Stromal cell of bone marrow (primary cell): ENCODE data around the gene PRPSAP1.
"Not testable (repeated sequence)": the region's sequence is repeated elsewhere in the genome, so short reads cannot be mapped to it uniquely, and the experiment has no call there.

Source experiments
- DNase-seq: peaks from one replicate; pipeline ENCODE4 v3.0.0-alpha.2; 2012; ENCODE audit warnings: low read depth

PRPSAP1 gene

DNA sequence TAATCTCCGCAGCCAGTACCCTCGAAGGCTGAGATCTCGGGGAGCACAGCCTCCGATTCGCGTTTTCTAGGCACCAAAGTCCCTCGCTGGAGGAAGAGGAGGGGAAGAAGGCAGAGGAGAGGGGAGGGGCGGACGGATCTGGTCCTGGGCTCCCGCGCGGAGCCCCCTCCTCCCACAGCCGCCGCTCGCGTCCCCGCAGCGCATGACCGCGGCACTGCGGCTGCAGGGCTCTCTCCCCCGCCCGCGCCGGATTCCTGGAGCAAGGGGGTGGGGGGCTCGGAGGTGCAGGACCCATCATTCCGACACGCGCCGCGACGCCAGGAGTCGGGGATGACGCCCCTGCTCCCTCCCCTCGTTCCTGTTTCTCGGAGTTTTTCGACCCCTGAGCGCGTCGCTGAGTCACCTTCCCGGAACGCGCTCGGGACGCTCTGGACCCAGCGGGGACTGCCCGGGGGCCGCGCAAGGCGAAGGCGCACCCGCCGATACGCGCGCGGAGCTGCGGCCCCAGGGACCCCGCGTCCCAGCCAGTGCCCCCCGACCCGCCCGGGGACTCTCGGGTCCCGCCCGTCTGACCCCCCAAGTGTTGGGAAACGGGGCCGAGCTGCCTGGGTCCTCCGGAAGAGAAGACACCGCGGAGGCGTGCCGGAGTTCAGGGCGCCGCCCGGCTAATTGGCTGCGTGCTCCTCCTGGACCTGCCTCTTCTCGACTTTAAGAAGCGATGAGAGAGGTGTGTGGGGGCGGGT, 29.3 kb upstream of the PRPSAP1 start:
- no peak for DNase-seq

DNA sequence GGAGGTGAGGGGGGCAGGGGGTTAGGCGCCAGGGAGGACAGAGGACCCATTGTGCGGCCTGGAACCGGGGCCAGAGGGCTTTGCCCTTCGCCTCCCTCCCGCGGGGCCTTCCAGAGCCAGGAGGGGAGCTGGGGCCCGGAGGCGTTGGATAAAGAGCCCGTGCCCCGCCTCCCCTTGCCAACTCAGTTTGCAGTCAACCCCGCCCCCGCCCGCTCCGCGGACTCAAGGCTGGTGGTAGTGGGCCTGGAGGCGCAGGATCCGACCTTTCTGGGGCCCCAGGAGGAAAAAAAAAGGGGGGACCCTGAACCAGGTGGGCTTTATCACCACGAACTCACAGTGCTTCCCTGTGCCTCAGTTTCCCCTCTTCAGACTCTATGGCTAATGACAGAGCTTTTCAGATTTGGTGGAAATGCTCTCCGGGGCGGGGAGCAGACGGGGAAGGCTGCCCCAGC, 28.7 kb upstream of the PRPSAP1 start:
- DNase-seq: no peak

DNA sequence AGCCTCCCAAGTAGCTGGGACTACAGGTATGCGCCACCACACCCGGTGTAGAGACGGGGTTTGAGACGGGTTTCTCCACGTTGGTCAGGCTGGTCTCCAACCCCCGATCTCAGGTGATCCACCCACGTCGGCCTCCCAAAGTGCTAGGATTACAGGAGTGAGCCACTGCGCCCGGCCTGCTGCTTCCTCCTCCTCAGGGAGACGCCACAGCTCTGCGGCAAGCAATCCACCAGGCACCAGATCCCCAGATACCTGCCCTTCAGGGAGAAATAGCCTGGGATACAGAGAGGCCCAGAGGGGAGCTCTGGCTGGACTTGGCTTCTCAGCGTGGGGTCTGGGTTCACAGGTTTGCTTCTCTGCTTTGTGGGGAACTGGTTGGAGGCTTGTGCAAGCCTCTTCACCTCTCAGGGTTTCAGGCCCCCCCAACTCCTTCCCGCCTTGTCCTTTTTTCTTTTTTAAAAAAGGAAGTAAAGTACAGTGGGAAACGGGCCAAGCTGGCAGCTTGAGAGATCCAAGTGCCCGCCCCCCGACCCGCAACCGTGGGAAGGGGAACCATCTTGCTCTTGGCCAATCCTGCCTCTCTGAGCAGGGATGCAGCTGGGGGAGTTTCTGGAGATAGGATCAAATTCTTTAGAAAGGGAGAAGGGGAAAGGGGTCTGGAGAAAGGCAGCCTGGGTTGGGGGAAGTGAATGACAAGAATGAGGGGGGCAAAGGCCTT, 28.1 kb upstream of the PRPSAP1 start:
- no peak for DNase-seq

DNA sequence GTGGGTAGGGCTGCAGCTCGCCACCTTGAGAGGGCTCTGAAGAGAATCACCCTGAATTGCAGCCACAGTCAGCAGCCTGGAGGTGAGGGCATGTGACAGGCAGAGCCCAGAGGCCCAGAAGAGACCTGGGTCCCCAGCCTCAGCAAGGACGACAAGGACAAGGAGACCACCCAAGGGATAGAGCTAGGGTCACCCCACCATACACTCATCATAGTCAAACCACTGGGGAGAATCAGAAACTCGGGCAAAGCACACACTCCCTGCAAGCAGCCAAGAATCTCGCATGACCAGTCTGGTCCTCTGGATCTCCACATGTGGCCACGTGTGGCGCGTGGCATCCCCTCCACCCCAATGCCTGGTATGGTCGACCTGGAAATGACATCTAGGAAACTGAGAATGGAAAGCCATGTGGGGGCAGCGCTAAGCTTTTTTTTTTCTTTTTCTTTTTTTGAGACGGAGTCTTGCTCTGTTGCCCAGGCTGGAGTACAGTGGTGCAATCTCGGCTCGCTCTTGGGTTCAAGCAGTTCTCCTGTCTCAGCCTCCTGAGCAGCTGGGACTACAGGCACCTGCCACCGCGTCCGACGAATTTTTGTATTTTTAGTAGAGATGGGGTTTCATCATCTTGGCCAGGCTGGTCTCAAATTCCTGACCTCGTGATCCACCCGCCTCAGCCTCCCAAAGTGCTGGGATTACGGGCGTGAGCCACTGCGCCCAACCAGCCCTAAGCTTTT, 26.1 kb upstream of the PRPSAP1 start:
- no peak for DNase-seq

DNA sequence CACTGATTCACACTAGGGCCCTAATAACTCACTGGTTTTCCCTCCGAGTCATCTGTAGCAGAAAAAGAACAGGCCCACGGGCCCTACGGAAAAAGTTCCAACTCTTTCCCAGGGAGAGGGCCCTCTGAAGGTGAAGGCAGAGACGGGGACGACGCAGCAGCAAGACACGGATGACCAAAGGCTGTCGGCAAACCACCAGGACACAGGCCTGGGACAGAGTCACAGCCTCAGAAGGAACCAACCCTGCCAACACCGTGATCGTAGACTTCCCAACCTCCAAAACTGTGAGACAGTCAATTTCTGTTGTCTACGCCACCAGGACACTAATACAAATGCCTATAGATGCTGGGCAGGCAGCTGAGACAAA, 25.5 kb upstream of the PRPSAP1 start:
- no peak for DNase-seq

DNA sequence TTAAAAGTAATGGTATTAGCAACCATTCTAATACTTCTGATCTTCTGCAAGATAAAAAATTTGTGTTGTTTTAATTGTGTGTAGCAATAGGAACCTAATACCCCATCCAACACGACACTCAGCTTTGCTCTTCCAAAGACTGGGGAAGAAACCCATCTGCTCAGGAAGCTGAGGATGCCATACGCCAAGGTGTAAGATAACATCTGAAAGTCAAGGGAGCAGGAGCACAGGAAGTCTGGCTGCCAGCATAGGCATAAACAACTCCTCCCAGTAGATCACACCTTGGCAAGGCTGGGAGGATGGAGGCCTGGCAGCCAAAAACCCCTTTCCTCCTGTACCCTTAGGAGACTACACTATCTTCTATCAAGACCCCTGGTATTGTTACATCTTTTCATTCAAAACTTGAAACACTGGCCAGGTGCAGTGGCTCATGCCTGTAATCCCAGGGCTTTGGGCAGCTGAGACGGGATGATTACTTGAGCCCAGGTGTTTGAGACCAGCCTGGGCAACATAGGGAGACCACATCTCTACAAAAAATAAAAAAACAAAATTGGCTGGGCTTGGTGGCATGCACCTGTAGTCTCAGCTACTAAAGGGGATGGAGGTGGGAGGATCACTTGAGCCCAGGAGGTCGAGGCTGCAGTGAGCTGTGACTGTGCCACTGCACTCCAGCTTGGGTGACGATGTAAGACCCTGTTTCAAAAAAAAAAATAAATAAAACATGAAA, 25.0 kb upstream of the PRPSAP1 start:
- DNase-seq: no peak

DNA sequence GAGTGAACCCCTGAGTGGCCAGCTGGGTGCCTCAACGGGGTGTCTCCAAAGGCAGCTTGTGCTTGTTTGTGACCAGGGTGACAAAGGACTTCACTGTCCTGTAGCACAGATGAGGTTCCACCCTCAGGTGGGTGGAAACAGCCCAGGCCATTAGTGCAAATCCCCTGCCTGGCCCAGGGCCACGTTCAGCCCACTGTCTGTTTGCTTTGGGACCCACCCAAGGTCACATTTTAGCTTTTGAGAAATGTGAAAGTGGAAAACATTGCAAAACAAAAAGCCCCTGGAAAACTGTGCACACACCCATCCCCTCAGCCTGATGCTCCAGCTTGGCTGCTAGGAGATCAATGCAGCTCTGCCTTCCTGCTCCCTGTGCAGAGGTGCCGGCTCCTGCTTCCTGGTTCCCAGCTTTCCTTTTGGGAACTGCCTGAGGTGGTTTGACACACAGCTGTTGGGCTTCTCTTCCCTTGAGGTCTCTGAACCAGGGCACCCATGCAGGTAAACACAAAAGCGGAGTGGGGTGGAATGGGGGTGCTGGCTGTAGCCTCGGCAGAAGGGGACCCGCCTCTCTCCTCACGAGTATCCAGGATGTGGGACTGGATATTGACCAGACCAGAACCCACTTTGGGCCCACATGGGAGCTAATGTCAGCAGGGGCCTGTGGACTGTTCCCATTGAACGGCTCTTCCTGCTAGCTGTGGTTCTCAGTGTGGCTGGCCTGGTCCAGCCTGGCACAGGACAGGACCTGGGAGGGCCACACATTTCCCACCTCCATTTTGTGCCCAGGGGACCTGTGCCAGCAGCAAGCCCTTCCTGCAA, 22.8 kb upstream of the PRPSAP1 start:
- no peak for DNase-seq

DNA sequence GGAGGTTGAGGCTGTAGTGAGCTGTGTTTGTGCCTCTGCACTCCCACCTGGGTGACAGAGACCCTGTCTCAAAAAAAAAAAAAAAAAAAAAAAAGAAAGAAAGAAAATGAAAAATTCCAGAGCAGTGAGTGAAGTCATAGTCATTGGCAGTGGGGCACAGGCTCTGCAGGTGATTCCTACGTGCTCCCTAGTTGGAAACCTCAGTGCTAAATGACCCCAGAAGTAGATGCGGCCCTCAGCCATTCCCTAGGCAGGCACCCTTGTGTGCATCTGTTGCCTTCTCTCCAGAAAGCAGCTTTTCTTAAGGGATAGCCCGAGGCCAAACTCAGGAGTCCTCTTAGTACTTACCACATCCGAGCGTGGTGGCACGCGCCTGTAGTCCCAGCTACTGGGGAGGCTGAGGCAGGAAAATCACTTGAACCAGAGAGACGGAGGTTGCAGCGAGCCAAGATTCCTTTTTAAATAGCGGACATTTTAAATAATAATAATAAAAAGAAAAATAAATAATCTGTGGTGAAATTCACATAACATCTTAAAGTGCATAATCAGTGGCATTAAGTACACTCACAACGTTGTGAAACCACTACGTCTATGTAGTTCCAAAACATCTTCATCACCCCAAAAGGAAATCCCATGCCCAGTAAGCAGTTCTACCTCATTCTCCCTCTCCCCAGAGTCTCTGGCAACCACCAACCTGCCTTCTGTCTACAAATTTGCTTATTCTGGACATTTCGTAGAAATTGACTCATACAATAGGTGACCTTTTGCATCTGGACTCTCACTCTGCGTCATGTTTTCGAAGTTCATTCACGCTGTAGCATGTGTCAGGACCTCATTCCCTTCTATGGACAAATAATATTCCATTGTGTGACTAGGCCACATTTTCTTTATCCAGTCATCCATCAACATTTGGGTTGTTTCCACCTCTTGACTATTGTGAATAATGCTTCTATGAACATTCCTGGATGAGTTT, 18.2 kb upstream of the PRPSAP1 start:
- peak; percentile 95 for DNase-seq

DNA sequence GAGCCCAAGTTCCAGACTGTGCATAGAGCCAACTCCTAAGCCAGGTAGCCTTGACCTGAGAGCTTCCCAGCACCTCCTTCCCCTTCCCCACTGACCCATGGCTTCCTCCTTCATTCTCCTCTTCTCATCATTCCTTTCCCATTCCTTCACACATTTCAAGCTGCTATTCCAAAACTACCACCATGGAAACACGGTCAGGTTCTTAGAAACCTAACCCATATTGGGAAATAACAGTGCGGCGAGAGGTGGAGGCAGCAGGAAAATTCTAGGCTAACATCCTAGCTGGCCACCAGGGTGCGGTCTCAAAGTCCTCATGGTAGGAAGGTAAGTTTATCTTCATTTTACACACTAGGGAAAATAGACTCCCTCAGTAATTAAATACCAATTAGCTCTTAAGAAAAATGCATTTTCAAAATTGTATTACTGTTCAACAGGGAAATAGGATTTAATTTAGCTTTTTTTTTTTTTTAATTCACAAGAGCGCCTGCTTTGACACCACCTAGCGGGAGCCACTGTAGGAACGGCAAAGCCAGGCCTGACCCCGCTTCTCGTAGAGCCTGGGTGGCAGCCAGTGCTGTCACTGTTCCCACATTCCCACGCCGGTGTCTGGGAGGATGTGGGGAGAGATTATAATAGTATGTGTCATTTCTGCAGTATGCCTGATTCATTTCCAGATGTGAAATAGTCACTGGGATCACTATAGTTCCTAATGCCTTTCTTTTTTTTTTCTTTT, 16.7 kb upstream of the PRPSAP1 start:
- DNase-seq: peak; percentile 94

DNA sequence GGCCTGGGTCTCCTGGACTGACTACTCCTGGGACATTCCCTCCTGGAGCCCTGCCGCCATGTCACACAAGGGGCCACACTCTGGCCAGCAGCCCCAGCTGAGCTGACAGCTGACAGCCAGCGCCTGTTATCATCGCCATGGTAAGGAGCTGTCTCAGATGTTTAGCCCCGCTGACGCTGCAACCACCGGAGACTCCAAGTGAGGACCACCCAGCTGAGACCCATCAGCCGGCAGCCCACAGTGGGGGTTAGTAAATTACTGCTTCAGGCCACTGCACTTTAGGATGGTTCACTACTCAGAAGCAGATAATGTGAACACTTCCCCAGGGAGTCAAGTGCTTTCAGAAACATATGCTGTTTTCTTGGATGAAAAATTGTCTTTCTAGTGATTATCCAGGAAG, 16.1 kb upstream of the PRPSAP1 start:
- DNase-seq: no peak

DNA sequence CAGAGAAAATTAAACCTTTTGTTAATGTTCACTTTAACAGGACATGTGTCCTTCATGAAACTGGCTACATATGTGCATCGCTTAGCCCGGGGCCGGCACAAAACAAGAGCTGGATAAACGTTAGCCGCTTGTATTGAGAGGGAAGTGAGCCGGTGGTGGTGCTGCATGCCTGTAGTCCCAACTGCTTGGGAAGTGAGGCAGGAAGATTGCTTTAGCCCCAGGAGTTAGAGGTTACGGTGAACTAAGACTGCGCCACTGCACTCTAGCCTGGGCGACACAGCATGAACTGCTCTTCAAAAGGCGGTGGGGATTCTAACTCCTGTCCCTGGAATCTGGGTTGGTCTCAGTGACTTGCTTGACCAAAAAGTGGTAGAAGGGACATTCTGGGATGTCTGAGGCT, 15.7 kb upstream of the PRPSAP1 start:
- no peak for DNase-seq

DNA sequence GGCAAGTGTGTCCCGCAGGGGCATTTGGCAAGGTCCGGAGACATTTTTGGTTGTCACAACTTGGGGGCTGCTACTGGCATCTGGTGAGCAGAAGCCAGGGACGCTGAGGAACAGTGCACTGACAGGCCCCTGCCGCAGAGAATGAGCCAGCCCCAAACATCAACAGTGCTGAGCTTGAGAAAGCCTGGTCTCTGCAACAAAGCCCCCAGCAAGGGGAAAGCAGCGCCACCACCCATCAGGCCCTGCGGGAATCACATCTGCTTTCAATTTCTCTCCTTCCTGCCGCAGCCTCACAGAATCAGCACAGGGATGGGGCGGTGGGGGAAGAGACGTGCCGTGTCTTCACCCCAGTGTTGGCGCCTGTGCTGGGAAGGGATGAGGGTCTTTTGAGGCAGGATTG, 14.8 kb upstream of the PRPSAP1 start:
- DNase-seq: no peak

DNA sequence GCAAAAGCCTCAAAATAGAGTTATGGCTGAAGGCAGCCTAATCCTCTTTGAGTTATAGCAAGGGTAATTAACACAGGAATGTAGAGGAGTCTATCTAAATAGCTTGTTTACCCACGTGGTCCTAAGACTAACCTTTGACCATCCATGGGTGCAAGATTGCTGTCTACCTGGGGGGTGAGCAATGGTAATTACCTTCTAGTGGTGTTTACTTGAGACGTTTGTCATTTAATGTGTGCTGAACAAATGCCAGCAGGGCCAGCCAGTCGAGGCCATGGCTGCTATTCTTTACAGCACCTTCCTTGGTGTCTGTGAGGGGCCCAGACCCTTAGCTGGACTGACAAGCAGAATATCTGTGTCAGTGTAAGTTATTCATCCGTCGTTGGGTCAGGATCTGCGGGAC, 13.9 kb upstream of the PRPSAP1 start:
- DNase-seq: no peak

DNA sequence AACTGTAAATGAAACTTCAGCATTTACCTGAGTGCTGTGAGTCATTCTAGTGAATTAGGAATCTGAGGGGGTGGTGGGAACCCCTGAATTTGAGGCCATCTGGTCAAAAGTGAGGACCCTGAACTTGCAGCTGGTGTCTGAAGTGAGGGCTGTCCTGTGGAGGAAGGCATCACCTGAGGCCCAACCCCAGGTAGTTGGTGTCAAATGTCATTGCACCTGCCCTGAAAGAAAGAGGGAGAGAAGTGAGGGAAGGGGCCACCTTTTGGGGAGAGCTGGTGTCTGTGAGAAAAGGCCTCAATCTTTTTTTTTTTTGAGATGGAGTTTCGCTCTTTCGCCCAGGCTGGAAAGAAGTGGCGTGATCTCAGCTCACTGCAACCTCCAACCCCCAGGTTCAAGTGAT, 12.5 kb upstream of the PRPSAP1 start:
- DNase-seq: no peak

DNA sequence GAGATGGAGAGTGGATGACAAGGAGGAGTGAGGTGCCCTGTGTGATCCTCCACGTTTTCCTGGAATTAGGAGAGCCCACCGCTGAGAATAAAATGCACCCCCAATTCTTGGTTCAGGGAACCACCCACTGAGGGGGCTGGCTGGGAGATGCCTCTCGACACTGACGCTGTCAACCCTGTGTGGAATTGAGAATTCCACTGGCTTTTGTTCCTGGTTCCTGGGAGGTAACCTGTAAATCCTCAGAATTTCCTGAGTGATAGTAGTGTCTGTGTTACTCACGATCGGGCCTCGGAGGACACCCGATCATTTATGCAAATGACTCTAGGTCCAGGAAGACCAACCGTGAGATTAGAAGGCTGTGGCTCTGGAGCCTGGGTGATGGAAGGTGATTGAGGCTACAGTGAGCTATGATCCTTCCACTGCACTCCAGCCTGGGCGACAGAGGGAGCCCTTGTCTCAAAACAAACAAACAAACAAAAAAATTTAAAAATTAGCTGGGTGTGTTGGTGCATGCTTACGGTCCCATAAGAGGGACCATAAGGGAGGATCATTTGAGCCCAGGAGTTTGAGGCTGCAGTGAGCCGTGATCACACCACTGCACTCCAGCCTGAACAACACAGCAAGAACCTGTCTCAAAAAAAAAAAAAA, 11.7 kb upstream of the PRPSAP1 start:
- DNase-seq: no peak

DNA sequence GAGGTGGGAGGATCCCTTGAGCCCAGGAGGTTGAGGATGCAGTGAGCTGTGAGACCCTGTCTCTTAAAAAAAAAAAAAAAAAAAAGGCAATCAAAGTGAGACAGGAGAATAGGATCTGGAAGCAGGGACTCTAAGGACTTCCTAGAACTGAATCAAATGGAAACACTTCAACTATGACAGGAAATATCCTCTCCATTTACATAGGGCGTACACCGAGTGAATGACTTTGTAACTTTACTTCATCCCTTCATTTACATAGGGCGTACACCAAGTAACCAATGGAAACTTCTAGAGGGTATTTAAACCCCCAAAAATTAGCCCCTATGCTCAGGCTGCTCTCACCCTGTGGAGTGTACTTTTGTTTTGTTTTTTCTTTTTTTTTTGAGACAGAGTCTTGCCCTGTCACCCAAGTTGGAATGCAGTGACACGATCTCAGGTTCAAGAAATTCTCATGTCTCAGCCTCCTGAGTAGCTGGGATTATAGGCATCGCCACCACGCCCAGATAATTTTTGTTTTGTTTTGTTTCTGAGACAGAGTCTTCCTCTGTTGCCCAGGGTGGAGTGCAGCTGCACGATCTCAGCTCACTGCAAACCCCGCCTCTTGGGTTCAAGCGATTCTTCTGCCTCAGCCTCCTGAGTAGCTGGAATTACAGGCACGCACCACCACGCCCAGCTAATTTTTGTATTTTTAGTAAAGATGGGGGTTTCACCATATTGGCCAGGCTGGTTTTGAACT, 9.6 kb upstream of the PRPSAP1 start:
- DNase-seq: no peak

DNA sequence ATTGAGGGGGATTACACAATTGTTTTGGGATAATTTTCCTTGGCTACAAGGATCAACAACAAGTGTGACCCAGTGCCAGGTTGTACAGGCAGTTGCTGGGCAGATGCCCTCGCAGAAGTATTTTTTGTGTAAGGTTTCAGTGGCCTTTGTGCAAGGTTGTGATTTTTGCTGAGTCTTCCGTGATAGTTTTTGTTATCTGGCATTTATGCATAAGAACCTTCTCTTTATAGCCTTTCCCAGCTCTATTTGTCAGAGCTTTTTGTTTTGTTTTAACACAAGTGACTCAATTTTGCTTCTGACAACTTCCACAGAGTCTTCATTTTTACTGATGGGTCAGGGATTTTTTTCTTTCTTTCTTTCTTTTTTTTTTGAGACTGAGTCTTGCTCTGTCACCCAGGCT, 6.7 kb upstream of the PRPSAP1 start:
- DNase-seq: no peak

DNA sequence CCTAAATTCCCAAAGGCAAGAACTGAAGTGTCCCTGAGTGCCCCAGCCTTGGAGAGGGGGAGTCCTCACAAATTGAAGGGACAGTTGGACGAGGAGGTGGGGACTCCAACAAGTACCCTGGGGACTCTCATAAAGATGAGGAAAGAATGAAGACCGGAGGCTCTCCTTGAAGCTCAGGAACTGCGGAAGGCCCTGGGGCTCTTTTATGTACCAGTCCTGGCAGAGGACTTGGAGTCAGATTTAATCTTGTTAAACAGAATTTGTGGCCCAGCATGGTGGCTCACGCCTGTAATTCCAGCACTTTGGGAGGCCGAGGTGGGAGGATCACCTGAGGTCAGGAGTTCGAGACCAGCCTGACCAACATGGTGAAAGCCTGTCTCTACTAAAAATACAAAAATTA, 6.1 kb upstream of the PRPSAP1 start:
- DNase-seq: not testable (repeated sequence)
